DMS153 treated with DMSO at 0.1 percent for 48 hours (cell line): ENCODE results near the gene BRCA1.
A peak's percentile ranks its signal among the peaks of the same experiment; 100 is the strongest.

ENCODE experiments used
- DNase-seq: peaks from one replicate; lab custom pipeline; 2025; ENCODE audit not compliant: unreplicated experiment; lab: John Stamatoyannopoulos, UW

Gene BRCA1

DNA sequence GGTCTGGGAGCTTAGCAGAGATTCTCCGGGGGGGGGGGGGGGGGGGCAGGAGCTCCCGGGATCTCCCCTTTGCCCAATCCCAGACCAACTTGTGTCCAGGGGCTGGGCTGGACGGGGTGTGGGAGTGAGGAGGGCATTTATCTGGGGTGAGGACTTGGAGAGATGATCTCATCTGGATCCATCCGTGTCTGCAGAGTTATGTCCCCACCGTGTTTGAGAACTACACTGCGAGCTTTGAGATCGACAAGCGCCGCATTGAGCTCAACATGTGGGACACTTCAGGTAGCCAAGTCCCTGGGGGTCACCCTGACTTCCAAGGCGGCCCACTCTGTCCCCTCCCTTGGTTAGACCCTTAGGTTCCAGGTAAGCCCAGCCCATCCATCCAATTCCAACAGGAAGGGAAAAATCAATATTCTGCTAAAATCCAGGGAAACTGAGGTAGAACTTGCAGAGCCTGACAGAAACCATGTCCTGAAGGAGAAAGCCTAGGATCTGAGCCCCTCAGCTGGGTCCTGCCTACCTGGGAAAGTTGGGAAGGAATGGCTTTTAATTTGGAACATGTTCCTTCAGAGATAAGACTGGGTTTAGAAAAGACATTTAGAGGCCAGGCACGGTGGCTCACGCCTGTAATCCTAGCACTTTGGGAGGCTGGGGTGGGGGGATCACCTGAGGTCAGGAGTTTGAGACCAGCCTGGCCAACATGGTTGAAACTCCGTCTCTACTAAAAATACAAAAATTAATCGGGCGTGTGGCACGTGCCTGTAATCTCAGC, 99.2 kb downstream of the BRCA1 start:
- no peak for DNase-seq

DNA sequence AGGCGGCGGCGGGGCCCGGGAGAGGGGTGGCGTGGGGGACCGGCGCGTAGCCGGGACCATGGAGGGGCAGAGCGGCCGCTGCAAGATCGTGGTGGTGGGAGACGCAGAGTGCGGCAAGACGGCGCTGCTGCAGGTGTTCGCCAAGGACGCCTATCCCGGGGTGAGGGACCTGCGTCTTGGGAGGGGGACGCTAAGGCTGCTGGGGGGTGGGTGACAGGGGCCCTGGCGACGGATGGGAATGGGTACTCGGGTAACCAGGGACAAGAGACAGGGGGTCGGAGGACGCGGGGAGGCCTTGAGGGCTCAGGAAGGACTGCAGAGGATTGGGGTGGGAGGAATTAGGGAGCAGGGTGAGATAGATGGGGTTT, 99.9 kb downstream of the BRCA1 start:
- no peak for DNase-seq

GRCh38 chr17:43024407-43025289, 100.5 kb downstream of the BRCA1 start, which contains the start of gene RND2:
TSS of gene RND2 (plus strand) at chr17:43025231. CDS start at chr17:43025348, 117 bp downstream.
- peak; percentile 85 for DNase-seq

DNA sequence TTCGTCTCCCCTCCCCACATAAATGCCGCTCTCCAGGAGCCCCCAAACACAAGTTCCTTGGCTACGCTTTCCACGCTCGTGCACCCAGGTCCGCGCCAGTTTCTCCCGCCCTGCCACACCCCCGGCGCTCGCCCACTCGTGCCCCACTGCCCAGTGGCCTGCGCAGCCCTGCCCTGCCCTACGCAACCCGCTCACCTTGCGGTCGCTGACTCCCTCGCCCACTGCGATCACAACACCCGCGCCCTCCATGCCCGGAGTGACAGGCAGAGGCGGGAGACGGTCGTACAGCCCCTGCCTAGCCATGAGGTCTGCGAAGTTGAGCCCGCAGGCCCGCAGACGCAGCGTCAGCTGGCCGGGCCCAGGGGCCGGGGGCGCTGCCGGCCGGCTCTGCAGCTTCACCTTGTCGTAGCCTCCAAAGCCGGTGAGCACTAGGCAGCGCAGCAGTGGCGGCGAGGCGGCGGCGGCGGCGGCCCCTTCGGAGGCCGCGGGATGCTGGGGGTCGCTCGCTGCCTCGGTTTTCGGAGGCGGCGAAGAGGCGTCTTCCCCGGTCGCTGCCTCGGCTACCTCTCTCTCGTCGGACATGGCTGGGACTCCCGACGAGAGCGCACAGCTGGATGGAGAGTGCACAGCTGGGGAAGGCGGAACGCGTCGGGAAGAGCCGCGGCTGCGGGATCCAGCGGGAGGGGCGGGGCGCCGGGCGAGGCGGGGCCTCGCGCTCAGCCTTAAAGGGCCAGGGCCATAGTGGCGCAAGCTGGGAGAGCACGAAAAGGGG, 103.2 kb downstream of the BRCA1 start, which contains the start of gene VAT1:
Gene VAT1 (minus strand): TSS at position 645 of the 772 bp plus-strand sequence. CDS start 63 bp downstream, at position 582.
- peak; percentile 42 for DNase-seq

DNA sequence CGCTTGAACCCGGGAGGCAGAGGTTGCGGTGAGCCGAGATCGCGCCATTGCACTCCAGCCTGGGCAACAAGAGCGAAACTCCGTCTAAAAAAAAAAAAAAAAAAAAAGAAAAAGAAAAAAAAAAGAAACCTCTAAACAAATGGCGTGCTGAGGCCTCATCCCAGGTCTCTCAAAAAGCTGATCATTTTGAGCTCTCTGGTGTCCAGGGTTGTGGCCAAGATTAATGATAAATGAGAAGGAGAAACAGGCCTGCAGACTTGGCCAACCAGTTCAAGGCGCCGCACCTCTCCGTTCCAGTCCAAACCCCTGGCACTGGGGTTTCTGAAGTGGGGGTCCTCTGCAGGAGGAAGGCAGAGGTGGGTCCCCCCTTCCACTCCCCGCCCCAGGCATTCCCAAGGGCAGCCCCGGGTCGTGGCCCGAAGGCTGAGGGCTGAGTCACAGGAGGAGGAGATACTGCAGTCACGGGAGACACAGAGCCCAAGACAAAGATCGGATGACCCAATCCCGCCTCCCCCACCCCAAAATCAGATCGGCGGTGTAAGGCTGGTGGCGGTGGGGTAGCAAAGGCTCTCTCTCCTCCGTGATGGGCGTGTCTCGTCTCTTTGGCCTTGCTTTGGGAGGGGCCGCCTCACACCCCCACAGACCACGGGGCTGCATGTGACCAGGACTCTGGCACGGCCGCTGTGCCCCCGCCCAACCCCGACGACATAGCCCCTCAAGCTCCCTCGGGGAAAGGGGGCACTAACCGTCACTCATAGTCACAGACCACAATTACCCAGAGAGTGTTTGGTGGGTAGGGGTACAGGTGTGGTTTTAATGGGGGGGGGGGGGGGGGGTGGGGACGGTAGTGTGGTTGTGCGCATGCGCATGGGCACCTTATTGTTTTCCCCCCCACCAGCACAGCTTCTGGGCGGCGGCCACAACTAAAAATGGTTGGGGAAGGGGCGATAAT, 104.1 kb downstream of the BRCA1 start:
- DNase-seq = no peak

DNA sequence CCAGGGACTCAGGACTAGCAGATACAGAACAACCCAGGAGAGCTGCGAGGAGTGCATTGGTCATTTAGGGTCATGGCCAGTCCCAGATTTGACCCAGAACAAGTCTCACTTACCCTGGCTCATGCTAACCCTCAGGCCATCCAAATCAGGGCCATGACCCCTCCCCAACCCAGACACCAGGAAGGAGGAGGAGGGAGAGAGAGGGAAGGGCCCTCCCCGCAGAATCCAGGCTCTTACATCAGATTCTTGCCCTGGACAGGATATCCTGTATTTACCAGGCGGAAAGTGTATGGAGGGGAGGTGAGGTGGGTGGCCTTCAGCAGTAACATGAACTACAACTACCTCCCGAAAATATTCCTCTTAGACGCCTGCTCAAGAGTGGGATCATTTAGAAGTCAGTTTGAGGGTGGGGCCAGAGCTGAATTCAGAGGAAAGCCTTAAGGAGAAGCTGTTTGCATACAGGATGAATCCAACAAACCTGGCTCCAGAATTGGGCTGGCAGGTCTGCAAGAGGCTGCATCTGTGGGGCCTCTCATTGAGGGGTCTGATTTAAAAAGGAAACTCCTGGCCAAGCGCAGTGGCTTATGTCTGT, 105.0 kb downstream of the BRCA1 start:
- no peak for DNase-seq

DNA sequence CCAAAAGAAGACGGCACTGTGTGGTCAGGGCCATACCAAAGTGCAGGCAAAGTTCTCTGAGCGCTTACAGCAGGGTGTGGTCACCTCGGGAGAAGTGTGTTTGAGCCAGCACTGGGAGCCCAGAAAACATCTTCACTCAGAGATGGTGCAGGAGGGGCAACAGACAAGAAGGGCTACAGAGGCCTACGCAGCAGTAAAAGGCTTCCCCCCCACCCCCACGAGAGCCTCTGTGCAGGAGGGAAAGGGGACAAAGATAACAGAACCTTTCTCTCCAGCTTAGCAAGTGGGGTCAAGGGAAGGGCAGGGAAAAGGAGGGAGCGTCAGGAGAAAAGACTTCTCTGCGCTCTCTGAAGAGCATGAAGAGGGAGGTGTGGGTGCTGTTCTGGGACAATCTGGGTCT, 105.7 kb downstream of the BRCA1 start:
- DNase-seq = no peak

GRCh38 chr17:43018932-43019331, 106.2 kb downstream of the BRCA1 start:
- no peak for DNase-seq

DNA sequence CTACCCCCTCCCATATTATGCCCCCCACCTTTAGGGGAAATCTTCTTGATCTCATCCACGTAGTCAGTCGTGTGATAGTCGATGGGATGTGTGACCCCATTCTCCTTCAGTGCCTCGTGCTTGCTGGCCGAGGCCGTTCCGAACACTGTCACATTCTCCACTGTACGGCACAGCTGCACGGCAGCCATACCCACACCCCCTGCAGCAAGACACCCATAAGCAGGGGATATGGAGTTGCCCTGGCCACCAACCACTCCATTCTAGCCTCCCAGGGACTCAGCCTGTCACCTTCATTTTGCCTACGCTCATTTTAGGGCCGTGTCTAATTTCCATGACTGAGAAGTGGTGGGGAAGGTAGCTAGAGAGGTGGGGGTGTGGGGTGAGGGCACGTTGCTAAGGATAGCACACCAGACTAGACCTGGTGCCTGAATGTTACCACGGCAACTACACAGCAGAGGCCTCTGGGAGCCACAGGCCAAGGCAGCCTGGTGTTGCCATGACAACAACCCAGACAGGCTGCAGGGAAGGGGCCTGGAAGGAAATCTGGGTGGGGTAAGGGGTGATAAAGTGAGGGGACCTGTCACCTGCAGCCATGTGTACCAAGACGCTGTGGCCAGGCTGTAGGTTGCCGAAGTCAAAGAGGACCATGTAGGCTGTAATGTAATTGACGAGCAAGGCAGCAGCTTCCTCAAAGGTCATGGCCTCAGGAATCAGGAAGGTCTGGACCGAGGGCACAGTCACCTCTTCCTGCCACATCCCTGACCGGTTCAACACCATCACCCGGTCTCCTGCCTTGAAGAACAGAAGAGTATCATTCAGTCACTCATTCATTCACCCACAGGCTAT, 106.9 kb downstream of the BRCA1 start:
- DNase-seq = no peak

- no peak for DNase-seq
Observed at GRCh38 chr17:43016216-43016615, 108.9 kb downstream of the BRCA1 start.

- no peak for DNase-seq
Observed at GRCh38 chr17:43015579-43015978, 109.6 kb downstream of the BRCA1 start.

DNA sequence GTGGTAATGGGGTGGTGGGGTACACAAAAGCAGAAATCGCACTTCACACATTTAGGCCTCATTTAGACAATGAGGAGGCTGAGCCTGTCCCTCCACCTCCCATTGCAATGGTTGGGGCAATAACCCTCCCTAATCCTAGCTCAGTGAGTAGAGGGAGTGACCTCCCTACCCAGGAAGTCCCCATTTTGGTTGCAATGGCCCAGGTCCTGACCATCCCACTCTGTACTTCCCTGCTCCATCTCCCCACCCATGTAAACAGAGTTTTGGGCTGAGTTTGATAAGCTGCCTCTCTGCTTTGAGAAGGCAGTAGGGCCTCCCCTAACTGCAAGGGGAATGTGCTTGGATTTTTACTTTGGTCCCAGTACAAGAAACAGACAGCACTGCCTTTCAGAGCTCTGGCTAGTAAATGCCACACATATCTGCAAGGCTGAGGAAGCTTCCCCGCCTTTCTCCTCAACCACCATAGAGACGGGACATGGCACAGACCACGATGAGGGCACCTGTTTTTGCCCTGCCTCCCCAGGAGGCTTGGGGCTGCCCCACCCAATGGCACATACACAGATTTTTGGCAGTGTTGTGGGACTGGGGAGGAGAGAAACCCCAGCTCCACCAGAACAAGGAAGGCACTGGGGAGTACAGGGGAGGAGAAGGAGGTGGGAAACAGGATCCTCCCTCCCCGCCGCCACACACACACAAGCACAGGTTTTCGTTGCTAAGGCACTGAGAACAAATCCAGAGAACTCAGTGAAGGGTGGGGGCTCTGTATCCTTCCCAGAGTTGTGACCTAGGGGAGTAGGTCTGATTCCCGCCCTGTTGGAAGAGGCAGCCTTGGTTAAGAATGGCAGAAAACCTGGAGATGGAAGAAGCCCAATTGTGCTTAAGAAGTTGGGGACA, 110.3 kb downstream of the BRCA1 start:
- no peak for DNase-seq

DNA sequence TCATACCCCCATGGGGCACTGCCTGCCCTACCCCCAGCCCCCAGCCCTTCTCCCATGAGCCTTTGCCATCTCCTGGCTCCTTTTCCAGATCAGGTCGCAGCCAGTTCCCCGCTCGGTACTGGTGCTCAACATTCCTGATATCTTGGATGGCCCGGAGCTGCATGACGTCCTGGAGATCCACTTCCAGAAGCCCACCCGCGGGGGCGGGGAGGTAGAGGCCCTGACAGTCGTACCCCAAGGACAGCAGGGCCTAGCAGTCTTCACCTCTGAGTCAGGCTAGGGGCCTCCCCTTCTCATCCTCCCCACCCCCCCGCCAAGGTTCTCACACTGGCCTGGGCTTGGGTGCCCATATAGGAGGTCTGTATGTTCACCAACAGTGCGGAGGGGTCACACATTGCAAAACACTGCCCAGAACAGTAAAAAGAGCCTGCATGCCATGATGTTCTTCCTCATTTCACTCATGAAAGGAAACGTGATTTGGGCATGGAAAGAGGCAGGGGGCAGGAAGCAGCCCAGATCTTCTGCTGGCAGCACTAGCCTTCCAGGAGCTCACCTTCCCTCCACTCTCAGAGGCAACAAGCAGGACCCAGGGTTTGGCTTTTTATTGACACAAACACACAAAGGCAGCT, 111.0 kb downstream of the BRCA1 start:
- DNase-seq = no peak

- no peak for DNase-seq
Observed at GRCh38 chr17:43013296-43013695, 111.9 kb downstream of the BRCA1 start.

DNA sequence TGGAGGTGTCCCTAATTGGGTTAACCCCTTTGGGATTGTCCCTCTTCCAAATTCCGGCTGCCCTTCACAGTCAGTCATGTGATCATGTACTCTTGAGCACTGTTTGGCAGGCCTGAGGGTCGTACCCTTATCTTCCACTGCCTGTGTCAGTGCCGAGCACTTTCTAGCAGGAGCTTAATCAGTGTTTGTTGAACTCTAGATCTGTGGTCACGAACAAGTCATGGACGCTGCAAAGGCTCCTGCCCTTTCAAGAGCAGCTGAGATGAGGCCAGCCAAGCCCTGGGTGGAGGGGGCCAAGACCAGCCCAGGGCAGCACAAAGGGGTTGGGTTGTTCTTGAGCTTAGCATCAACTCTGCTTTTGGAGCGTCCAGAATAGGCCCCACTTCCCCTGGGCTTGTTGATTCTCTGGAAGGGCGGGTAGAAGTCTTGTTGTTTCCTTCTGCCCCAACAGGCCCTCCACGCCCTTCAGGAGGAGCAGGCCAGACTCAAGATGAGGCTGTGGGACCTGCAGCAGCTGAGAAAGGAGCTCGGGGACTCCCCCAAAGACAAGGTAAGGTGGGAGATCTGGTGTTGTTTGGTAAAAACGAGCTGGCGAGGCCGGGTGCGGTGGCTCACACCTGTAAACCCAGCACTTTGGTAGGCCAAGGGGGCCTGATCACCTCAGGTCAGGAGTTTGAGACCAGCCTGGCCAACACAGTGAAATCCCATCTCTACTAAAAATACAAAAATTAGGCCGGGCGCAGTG, 113.3 kb downstream of the BRCA1 start:
- DNase-seq = no peak

DNA sequence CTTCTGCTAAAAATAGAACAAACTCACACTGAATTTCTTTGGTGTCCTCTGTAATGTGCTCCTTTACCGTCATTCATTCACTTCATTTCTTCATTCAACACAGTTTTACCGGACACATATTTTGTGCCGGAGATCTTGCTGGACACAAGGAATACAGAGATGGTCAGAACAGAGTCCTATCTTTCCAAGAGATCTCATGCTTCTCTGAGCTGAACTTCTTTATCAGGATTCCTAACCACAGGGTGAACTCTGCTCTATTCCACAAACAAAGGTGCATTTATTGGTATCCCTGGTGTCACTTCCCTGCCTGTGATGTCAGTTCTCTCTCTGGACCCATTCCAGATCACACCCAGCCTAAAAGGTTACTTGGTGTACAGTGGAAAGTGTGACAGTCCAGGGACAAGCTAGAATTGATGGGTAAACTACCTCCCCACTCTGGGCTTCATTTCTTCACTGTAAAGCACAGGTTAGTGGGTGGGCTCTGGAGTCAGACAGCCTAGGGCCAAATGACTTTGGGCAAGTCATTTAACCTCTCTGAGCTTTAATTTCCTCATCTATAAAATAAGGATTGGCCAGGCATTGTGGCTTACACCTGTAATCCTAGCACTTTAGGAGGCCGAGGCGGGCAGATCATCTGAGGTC, 114.4 kb downstream of the BRCA1 start:
- DNase-seq = no peak
